Right lobe of liver (tissue), 6 donors: ENCODE results near the gene MNAT1. TPM values are rescaled to one million over a fixed set of nuclear protein-coding genes. Genes with fewer than 3 reads are reported as not detected.

Source experiments
- ATAC-seq, 4 donors: fragments of 200-7000 bp; cut with Tn5 transposase; one replicate each; pipeline ENCODE4 v1.9.1; 2020; ENCODE audit warnings: mild to moderate bottlenecking in 4 of 4, moderate library complexity in 4 of 4
- DNase-seq, 3 donors: peaks; one replicate each; pipeline ENCODE4 v3.0.0-alpha.2; 2020
- H3K27ac ChIP-seq, 3 donors: fragments of 200-600 bp; one replicate each; pipeline ENCODE4 v1.8.0; 2022
- H3K27me3 ChIP-seq, 2 donors: fragments of 200-600 bp; one replicate each; pipeline ENCODE4 v1.8.0; 2022
- H3K36me3 ChIP-seq, 4 donors: fragments of 200-600 bp; sonication (generic) in 1 of 4; one replicate each; pipeline versions ENCODE4 v1.5.1 to v1.8.0; 2017 to 2022; ENCODE audit warnings: control low read depth in 1 of 4
- H3K4me1 ChIP-seq, 4 donors: fragments of 200-600 bp; sonication (generic) in 1 of 4; one replicate each; pipeline versions ENCODE4 v1.5.1 to v1.8.0; 2017 to 2022; ENCODE audit warnings: control low read depth in 1 of 4
- H3K4me3 ChIP-seq, 3 donors: fragments of 200-600 bp; one replicate each; pipeline ENCODE4 v1.8.0; 2022
- H3K9me3 ChIP-seq, 4 donors: fragments of 200-600 bp; sonication (generic) in 1 of 4; one replicate each; pipeline versions ENCODE4 v1.5.1 to v1.8.0; 2017 to 2022; ENCODE audit warnings: control low read depth in 1 of 4
- POLR2A ChIP-seq: fragments of 450-650 bp; IDR thresholded peaks from one replicate; pipeline ENCODE4 v1.6.1; 2017; ENCODE audit warnings: antibody characterized with exemption, mild to moderate bottlenecking
- WGBS: methylation state at CpG from one replicate; pipeline ENCODE4 v1.1.6; 2018; ENCODE audit warnings: low coverage, low lambda C conversion rate; ENCODE audit not compliant: insufficient coverage; ENCODE audit errors: missing lambda C conversion rate; 5-methylcytosine and 5-hydroxymethylcytosine counted together
- intact Hi-C, 2 donors: fragments of 100-400 bp; cut with DNase I; formaldehyde crosslinking; loops; one replicate each; pipeline versions ENCODE4 v1.11.2 to v1.14.1; 2022
- total RNA-seq, 6 experiments: library from RNA; depleted of rRNA in 2 of 6; stranded (reverse); fragments of >200 nt in 2 of 6; fragmentation: NEBNext Ultra II Directional in 3 of 6; extraction: Animal tissue kit (Norgen Biotek cat#: 25700) in 3 of 6; gene quantifications; one replicate each; pipeline versions ENCODE4 v1.1.0 to v1.2.4, GENCODE V29; 2016 to 2023
- TF ChIP-seq, protein P1 (sequence below), 4 donors: fragments of 200-600 bp in 3 of 4; fragments of 450-650 bp in 1 of 4; IDR thresholded peaks; one replicate each; pipeline versions ENCODE4 v1.5.1 to v1.8.0; 2016 to 2022; ENCODE audit warnings: antibody characterized with exemption in 4 of 4, mild to moderate bottlenecking in 2 of 4
- donor health status: DM: no; HTN: yes; CAD: no.
- donor health status: DM: no; HTN: no; CAD: no.
- donor health status: DM: no; HTN: no; CAD: no.
- donor health status: DM: no; HTN: yes; CAD: no.
- donor health status: DM: no; HTN: yes; CAD: no.

MNAT1 gene
- total RNA-seq, 6 experiments from 2014 or later = 10.5 to 15.2 (median 12.3) TPM

DNA sequence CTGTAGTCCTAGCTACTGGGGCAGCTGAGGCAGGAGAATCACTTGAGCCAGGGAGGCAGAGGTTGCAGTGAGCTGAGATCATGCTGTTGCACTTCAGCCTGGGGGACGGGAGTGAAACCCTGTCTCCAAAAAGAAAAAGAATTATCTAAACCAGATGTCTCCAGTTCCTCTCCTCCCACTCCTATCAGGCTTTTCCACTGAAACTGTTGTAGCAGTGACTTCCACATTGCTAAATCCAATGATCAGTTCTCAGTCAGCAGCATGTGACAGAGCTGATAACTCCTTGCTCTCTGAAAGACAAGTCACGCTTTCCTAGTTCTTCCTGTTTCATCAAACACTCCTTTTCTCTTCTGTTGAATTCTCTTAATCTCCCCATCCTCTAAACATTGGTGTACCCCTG, 255.0 kb downstream of the MNAT1 start:
- Histone ChIP-seq H3K4me1 (no peaks in the 10 kb centered on the region), H3K4me3 (no peak overlapping the region), H3K9me3 (no peaks in the 10 kb centered on the region), H3K36me3 (peaks cover 0 to 8% (median 0%) of the 10 kb centered on the region in 4 donors), H3K27ac (no peak overlapping the region), H3K27me3 (no peaks in the 10 kb centered on the region)
- 79% methylated on average over 1 of the region's 2 CpGs for WGBS
- ATAC-seq = peak in 2 of 4 donors; percentile 39 to 48
- intact Hi-C loops = no loop called here
- TF ChIP-seq POLR2A = no peak
- TF ChIP-seq, protein P1, sequence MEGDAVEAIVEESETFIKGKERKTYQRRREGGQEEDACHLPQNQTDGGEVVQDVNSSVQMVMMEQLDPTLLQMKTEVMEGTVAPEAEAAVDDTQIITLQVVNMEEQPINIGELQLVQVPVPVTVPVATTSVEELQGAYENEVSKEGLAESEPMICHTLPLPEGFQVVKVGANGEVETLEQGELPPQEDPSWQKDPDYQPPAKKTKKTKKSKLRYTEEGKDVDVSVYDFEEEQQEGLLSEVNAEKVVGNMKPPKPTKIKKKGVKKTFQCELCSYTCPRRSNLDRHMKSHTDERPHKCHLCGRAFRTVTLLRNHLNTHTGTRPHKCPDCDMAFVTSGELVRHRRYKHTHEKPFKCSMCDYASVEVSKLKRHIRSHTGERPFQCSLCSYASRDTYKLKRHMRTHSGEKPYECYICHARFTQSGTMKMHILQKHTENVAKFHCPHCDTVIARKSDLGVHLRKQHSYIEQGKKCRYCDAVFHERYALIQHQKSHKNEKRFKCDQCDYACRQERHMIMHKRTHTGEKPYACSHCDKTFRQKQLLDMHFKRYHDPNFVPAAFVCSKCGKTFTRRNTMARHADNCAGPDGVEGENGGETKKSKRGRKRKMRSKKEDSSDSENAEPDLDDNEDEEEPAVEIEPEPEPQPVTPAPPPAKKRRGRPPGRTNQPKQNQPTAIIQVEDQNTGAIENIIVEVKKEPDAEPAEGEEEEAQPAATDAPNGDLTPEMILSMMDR (IDR thresholded peaks at IDR 0.05) = no peak
- DNase-seq = no peak

GRCh38 chr14:60998617-60999016, 264.1 kb downstream of the MNAT1 start:
- TF ChIP-seq POLR2A = no peak
- TF ChIP-seq, protein P1 (IDR thresholded peaks at IDR 0.05) = no peak
- no peak for DNase-seq

GRCh38 chr14:60999536-60999935, 265.0 kb downstream of the MNAT1 start:
- H3K27ac ChIP-seq = no peak overlapping the region
- H3K9me3 ChIP-seq = no peaks in the 10 kb centered on the region
- H3K36me3 ChIP-seq = no peaks in the 10 kb centered on the region
- intact Hi-C loops = no loop called here
- H3K4me1 ChIP-seq = no peaks in the 10 kb centered on the region
- DNase-seq = no peak
- WGBS = 95% methylated on average over 2 of the region's 2 CpGs
- ATAC-seq = no peak
- no peak for TF ChIP-seq POLR2A
- TF ChIP-seq, protein P1 (IDR thresholded peaks at IDR 0.05) = no peak
- no peak overlapping the region for H3K4me3 ChIP-seq
- no peaks in the 10 kb centered on the region for H3K27me3 ChIP-seq

More at GRCh38 chr14:60998617-60999016, 264.1 kb downstream of the MNAT1 start:
- Histone ChIP-seq H3K4me3 (no peak overlapping the region), H3K36me3 (no peaks in the 10 kb centered on the region), H3K27me3 (no peaks in the 10 kb centered on the region), H3K4me1 (no peaks in the 10 kb centered on the region), H3K9me3 (no peaks in the 10 kb centered on the region), H3K27ac (no peak overlapping the region)
- ATAC-seq = no peak
- intact Hi-C loops = no loop called here
- WGBS = 87% methylated on average over 9 of the region's 9 CpGs

DNA sequence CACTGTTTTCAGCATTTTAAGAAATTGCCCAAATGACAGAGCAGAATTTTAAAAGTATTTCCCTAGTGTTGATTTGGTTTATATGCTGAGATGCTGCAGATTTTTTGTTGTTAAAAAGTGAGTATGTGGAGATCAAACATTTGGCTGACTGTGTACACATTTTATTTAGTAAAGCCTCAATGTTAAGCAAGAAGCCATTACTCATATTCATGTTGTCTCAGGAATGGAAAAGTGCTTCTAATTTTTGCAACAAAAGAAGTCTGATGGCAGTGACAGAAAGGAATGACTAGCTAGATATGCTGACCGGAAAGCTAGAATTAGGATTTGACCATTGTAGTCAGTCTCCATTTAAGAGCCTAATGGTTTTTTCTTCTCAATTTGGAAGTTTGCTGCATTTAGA, 269.0 kb downstream of the MNAT1 start:
- Histone ChIP-seq H3K9me3 (no peaks in the 10 kb centered on the region), H3K27ac (no peak overlapping the region), H3K4me1 (no peaks in the 10 kb centered on the region), H3K27me3 (no peaks in the 10 kb centered on the region), H3K36me3 (no peaks in the 10 kb centered on the region), H3K4me3 (no peak overlapping the region)
- no peak for DNase-seq
- TF ChIP-seq POLR2A = no peak
- TF ChIP-seq, protein P1 (IDR thresholded peaks at IDR 0.05) = no peak
- 100% methylated on average over 1 of the region's 1 CpG for WGBS
- intact Hi-C loops = no loop called here
- no peak for ATAC-seq

DNA sequence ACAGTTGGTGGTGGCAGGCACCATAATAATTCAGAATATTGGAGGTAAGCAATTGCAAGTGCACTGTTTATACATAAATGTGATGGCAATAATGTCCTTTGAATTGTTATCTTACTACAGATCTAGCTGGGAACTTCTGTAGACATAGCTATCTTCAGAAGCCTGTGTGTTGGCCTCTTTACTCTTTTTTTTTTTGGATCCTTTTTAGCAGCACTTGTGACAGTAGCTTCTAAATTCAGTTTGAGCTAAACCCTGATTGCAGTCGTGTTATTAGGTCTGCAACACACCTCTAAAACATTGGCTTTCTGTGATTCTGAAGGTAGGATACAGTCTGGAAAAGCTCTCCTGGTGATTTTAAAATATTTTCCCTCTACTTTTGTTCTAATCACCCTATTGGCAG, 285.0 kb downstream of the MNAT1 start:
- DNase-seq = no peak
- TF ChIP-seq, protein P1 (IDR thresholded peaks at IDR 0.05) = no peak
- no peak for TF ChIP-seq POLR2A
- 75% methylated on average over 1 of the region's 1 CpG for WGBS
- ATAC-seq = no peak
- H3K4me1 ChIP-seq = no peaks in the 10 kb centered on the region
- no peak overlapping the region for H3K4me3 ChIP-seq
- H3K27me3 ChIP-seq = no peaks in the 10 kb centered on the region
- intact Hi-C loops = no loop called here
- H3K27ac ChIP-seq = no peak overlapping the region
- H3K36me3 ChIP-seq = peaks cover 0 to 7% (median 0%) of the 10 kb centered on the region in 4 donors
- H3K9me3 ChIP-seq = no peaks in the 10 kb centered on the region
